ENCODE data around the gene CLSTN2. TPM values are rescaled to one million over a fixed set of nuclear protein-coding genes. Genes with fewer than 3 reads are reported as not detected.

Gene CLSTN2
- total RNA-seq, 1 donor from 2014 or later = 4.7 TPM

DNA sequence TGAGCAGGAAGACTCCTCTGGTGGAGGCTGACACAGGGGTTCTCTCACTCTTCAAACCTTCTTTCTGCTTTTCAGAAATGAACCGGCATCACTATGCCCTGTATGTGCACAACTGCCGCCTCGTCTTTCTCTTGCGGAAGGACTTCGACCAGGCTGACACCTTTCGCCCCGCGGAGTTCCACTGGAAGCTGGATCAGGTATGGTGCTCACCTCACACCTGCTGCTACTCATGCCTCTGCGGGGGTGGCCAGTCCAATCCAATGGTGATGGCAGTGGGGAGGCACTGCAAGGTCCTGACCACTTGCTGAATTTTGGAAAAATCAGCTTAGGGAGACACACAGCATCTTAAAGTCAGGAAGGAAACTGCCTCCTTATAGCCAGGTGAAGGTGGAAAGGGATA, 531.5 kb downstream of the CLSTN2 start:
- H3K9me3 ChIP-seq (ENCODE audit: control insufficient read depth in 3 of 3, low read length in 3 of 3) = no peaks in the 10 kb centered on the region
- H3K4me1 ChIP-seq (ENCODE audit: control insufficient read depth in 3 of 3, insufficient read depth in 3 of 3, low read length in 3 of 3) = peaks cover 0 to 5% (median 4%) of the 10 kb centered on the region in 3 donors
- no peak overlapping the region for H3K4me3 ChIP-seq (ENCODE audit: low read length in 3 of 3)
- peak overlapping the region; percentile 40 for H3K27ac ChIP-seq (ENCODE audit: low read depth, low read length)
- peaks cover 0 to 2% (median 0%) of the 10 kb centered on the region in 3 donors for H3K27me3 ChIP-seq (ENCODE audit: control insufficient read depth in 3 of 3, insufficient read depth in 3 of 3, low read length in 3 of 3)
- H3K36me3 ChIP-seq (ENCODE audit: control insufficient read depth in 3 of 3, insufficient read depth in 3 of 3, low read length in 3 of 3) = no peaks in the 10 kb centered on the region
- no peak overlapping the region for H3K9ac ChIP-seq (ENCODE audit: low read depth in 1 of 3, low read length in 3 of 3)

DNA sequence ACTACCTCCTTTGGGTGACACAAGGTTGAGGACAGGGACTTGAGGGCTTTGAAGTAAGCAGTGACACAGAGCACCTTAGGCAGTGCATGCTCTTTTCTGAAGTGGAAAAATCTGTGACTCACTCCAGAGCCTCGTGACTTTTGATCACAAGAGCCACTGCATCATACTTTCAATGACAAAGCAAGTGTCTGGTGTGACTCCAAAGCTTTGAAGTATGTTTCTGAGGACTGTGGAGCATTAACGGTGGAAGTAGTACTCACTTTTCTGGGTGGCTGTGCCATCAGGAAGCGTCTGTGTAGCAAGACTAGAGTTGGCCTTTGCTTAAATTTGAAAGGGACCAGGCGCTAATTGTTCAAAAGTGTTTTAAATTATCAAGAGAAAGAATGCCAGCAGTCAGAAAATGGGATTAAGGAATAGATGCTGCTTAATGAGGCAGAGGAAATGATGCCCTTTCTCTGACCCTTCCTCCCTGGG, 532.2 kb downstream of the CLSTN2 start:
- peak overlapping the region; percentile 40 for H3K27ac ChIP-seq (ENCODE audit: low read depth, low read length)
- H3K36me3 ChIP-seq (ENCODE audit: control insufficient read depth in 3 of 3, insufficient read depth in 3 of 3, low read length in 3 of 3) = no peaks in the 10 kb centered on the region
- H3K9ac ChIP-seq (ENCODE audit: low read depth in 1 of 3, low read length in 3 of 3) = no peak overlapping the region

DNA sequence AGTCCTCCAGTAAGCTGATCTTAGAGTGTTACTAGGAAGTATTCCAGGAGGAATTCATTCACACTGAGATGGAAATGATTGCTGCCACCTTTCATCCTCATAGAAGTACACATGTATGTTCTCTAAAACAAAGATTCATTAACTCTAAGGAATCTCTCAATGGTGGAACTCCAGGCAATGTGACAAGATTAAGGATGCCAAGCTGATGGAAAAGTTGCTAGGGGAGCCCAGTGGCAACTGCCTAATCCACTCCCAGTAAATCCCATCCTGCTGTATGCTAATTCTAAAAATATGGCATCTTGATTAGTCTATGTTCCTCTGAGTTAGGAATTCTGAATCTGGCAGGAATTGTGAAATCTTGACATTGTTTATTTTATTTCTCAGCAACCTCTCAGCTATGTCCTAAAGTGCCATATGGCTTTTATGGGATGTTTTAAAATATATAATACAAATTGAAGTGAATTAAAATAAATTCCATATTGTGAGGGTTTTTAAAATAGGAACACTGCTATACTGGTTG, 532.9 kb downstream of the CLSTN2 start:
- Histone ChIP-seq H3K4me3 (ENCODE audit: low read length in 3 of 3) (no peak overlapping the region), H3K36me3 (ENCODE audit: control insufficient read depth in 3 of 3, insufficient read depth in 3 of 3, low read length in 3 of 3) (no peaks in the 10 kb centered on the region), H3K27me3 (ENCODE audit: control insufficient read depth in 3 of 3, insufficient read depth in 3 of 3, low read length in 3 of 3) (peaks cover 0 to 2% (median 0%) of the 10 kb centered on the region in 3 donors), H3K9me3 (ENCODE audit: control insufficient read depth in 3 of 3, low read length in 3 of 3) (no peaks in the 10 kb centered on the region), H3K27ac (ENCODE audit: low read depth, low read length) (peak overlapping the region; percentile 40), H3K9ac (ENCODE audit: low read depth in 1 of 3, low read length in 3 of 3) (no peak overlapping the region), H3K4me1 (ENCODE audit: control insufficient read depth in 3 of 3, insufficient read depth in 3 of 3, low read length in 3 of 3) (peaks cover 0 to 5% (median 4%) of the 10 kb centered on the region in 3 donors)

More for the DNA sequence above, 532.2 kb downstream of the CLSTN2 start:
- H3K4me1 ChIP-seq (ENCODE audit: control insufficient read depth in 3 of 3, insufficient read depth in 3 of 3, low read length in 3 of 3) = peaks cover 0 to 5% (median 4%) of the 10 kb centered on the region in 3 donors
- H3K4me3 ChIP-seq (ENCODE audit: low read length in 3 of 3) = no peak overlapping the region
- no peaks in the 10 kb centered on the region for H3K9me3 ChIP-seq (ENCODE audit: control insufficient read depth in 3 of 3, low read length in 3 of 3)
- H3K27me3 ChIP-seq (ENCODE audit: control insufficient read depth in 3 of 3, insufficient read depth in 3 of 3, low read length in 3 of 3) = peaks cover 0 to 2% (median 0%) of the 10 kb centered on the region in 3 donors

DNA sequence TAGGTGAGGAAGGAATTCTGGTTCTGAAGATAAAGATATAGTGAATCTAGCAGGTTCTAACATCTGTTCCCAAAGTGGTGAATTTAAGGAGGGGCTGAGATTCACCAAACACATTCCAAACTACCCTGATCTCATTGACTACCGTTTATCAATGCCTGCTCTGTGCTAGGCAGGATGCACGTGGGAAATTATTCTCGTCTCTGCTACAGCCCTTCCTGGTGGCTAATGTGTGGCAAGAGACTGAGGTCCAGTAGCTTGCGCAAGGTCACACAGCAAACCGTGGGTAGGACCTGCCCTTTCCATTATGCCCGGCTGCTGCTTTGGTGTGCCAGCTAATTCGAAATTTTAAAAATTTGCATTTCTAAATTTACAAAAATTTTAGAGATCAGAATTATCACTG, 533.4 kb downstream of the CLSTN2 start:
- Histone ChIP-seq H3K9me3 (ENCODE audit: control insufficient read depth in 3 of 3, low read length in 3 of 3) (no peaks in the 10 kb centered on the region), H3K27me3 (ENCODE audit: control insufficient read depth in 3 of 3, insufficient read depth in 3 of 3, low read length in 3 of 3) (peaks cover 0 to 2% (median 0%) of the 10 kb centered on the region in 3 donors), H3K4me1 (ENCODE audit: control insufficient read depth in 3 of 3, insufficient read depth in 3 of 3, low read length in 3 of 3) (peaks cover 0 to 5% (median 4%) of the 10 kb centered on the region in 3 donors), H3K27ac (ENCODE audit: low read depth, low read length) (no peak overlapping the region), H3K4me3 (ENCODE audit: low read length in 3 of 3) (no peak overlapping the region), H3K9ac (ENCODE audit: low read depth in 1 of 3, low read length in 3 of 3) (no peak overlapping the region), H3K36me3 (ENCODE audit: control insufficient read depth in 3 of 3, insufficient read depth in 3 of 3, low read length in 3 of 3) (no peaks in the 10 kb centered on the region)

DNA sequence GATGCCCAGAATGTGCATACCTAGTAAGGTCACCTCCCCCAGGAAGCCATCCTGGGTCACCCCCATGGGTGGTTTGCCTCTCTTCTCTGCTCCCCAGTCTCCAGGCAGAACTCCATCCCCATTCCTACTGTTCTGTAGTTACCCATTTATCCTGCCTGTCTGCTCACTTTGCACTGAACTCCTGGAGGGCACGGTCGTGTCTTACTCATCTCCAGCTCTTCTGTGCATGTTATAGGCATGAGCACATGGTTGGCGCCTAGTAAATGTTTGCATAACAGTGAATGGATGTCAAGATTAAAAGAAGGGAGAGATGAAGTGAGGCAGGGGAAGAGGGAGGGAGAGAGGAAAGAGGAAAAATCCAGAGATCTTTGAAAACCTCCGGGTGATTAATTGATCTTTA, 534.5 kb downstream of the CLSTN2 start:
- Histone ChIP-seq H3K4me1 (ENCODE audit: control insufficient read depth in 3 of 3, insufficient read depth in 3 of 3, low read length in 3 of 3) (peaks cover 0 to 5% (median 4%) of the 10 kb centered on the region in 3 donors), H3K27me3 (ENCODE audit: control insufficient read depth in 3 of 3, insufficient read depth in 3 of 3, low read length in 3 of 3) (peaks cover 0 to 2% (median 0%) of the 10 kb centered on the region in 3 donors), H3K27ac (ENCODE audit: low read depth, low read length) (no peak overlapping the region), H3K36me3 (ENCODE audit: control insufficient read depth in 3 of 3, insufficient read depth in 3 of 3, low read length in 3 of 3) (no peaks in the 10 kb centered on the region), H3K4me3 (ENCODE audit: low read length in 3 of 3) (no peak overlapping the region), H3K9me3 (ENCODE audit: control insufficient read depth in 3 of 3, low read length in 3 of 3) (no peaks in the 10 kb centered on the region), H3K9ac (ENCODE audit: low read depth in 1 of 3, low read length in 3 of 3) (no peak overlapping the region)

DNA sequence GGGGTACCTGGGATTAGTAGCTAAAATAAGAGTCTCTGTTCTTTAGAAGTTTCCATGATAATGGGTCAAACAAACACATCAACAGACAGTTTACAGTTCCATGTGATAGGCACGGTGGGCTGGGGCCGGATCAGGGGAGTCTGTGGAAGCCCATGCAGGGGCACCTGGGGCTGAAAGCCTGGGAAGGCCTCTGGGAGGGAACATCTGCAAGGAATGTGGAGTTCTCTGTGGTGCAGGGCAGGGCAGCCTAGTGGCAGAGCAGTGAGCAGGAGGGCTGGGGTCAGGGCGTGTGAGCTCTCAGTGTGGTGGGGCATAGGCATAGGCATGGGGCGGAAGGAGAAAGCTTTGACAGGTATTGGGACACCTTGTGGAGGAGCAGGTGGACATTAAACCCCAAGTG, 535.2 kb downstream of the CLSTN2 start:
- no peak overlapping the region for H3K9ac ChIP-seq (ENCODE audit: low read depth in 1 of 3, low read length in 3 of 3)
- H3K27ac ChIP-seq (ENCODE audit: low read depth, low read length) = no peak overlapping the region
- no peak overlapping the region for H3K4me3 ChIP-seq (ENCODE audit: low read length in 3 of 3)
- H3K4me1 ChIP-seq (ENCODE audit: control insufficient read depth in 3 of 3, insufficient read depth in 3 of 3, low read length in 3 of 3) = peaks cover 0 to 5% (median 4%) of the 10 kb centered on the region in 3 donors
- H3K27me3 ChIP-seq (ENCODE audit: control insufficient read depth in 3 of 3, insufficient read depth in 3 of 3, low read length in 3 of 3) = peaks cover 0 to 2% (median 0%) of the 10 kb centered on the region in 3 donors
- H3K9me3 ChIP-seq (ENCODE audit: control insufficient read depth in 3 of 3, low read length in 3 of 3) = no peaks in the 10 kb centered on the region
- H3K36me3 ChIP-seq (ENCODE audit: control insufficient read depth in 3 of 3, insufficient read depth in 3 of 3, low read length in 3 of 3) = no peaks in the 10 kb centered on the region

DNA sequence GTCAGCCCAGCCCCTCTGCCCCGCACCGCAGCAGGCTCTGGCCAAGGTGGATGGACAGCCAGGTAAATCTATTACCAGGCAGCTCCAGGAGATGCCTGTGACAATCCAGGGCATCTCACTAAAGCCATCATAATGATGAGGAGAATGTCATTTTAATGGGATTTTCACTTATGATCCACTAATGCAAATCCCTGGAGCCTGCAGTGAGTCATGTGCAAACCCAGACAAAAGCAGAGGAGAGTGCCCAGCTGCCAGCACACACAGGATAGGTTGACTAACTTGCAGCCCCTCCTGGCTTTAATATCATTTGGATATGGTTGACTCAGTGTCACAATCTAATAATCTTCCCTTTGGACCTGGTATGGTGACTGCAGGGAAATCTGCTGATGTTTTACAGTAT, 536.0 kb downstream of the CLSTN2 start:
- H3K27ac ChIP-seq (ENCODE audit: low read depth, low read length) = no peak overlapping the region
- H3K4me3 ChIP-seq (ENCODE audit: low read length in 3 of 3) = no peak overlapping the region
- H3K36me3 ChIP-seq (ENCODE audit: control insufficient read depth in 3 of 3, insufficient read depth in 3 of 3, low read length in 3 of 3) = no peaks in the 10 kb centered on the region

DNA sequence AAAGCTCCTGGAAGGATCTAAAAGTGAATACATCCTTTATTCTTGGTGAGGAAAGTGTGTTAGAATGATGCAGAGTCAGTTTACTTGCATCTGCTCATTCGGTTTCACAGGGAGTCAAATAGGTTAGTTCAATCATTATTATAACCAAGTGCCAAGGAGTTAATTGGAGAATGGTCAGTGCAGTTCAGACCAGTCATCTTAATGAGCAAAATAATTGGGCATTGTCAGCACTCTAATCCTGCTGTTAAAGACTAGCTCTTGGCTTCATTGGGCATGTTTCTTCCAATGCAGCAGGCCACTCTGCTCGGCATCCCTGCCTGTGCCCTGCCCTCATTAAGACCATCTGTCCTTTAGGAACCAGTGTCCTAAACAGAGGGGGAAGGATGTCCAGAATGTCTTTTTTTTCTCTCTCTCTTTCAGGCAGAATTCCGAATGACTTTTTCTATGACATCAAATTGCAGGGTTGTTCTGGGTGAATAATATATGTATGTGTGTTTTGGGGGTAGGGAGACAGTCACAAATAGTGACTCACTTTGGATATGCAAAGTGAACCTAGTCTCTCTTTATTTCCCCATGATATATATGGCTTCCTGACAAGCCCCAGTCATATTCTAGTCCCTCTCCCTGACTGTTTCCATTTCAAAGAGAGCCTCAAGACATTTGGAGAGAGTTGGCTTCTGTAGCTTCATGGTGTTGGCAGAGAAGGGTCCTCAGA, 537.5 kb downstream of the CLSTN2 start:
- no peaks in the 10 kb centered on the region for H3K9me3 ChIP-seq (ENCODE audit: control insufficient read depth in 3 of 3, low read length in 3 of 3)
- peaks cover 0 to 2% (median 0%) of the 10 kb centered on the region in 3 donors for H3K27me3 ChIP-seq (ENCODE audit: control insufficient read depth in 3 of 3, insufficient read depth in 3 of 3, low read length in 3 of 3)

More for the DNA sequence above, 536.0 kb downstream of the CLSTN2 start:
- Histone ChIP-seq H3K4me1 (ENCODE audit: control insufficient read depth in 3 of 3, insufficient read depth in 3 of 3, low read length in 3 of 3) (peaks cover 0 to 5% (median 4%) of the 10 kb centered on the region in 3 donors), H3K27me3 (ENCODE audit: control insufficient read depth in 3 of 3, insufficient read depth in 3 of 3, low read length in 3 of 3) (peaks cover 0 to 2% (median 0%) of the 10 kb centered on the region in 3 donors), H3K9me3 (ENCODE audit: control insufficient read depth in 3 of 3, low read length in 3 of 3) (no peaks in the 10 kb centered on the region), H3K9ac (ENCODE audit: low read depth in 1 of 3, low read length in 3 of 3) (no peak overlapping the region)

DNA sequence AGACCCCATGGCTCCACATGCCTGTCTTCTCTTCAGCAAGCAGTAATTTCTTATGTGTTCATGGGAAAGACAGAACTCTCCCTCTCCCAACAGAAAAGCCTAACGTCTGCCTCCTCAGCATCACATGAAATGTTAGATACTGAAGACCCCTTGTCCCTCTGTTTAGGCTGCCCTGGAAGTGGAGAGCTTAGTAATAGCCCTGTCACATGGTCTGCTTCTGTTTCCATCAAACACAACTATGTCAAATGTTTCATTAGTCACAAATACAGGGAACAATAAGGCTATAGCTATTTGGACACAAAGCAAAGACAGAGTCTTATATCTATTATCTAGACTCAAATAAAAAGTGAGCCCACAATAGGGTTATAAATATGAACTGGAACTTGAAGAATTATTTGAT, 552.6 kb downstream of the CLSTN2 start:
- Histone ChIP-seq H3K36me3 (ENCODE audit: control insufficient read depth in 3 of 3, insufficient read depth in 3 of 3, low read length in 3 of 3) (no peaks in the 10 kb centered on the region), H3K9ac (ENCODE audit: low read depth in 1 of 3, low read length in 3 of 3) (no peak overlapping the region), H3K27ac (ENCODE audit: low read depth, low read length) (no peak overlapping the region), H3K4me3 (ENCODE audit: low read length in 3 of 3) (no peak overlapping the region), H3K27me3 (ENCODE audit: control insufficient read depth in 3 of 3, insufficient read depth in 3 of 3, low read length in 3 of 3) (no peaks in the 10 kb centered on the region), H3K9me3 (ENCODE audit: control insufficient read depth in 3 of 3, low read length in 3 of 3) (no peaks in the 10 kb centered on the region), H3K4me1 (ENCODE audit: control insufficient read depth in 3 of 3, insufficient read depth in 3 of 3, low read length in 3 of 3) (no peaks in the 10 kb centered on the region)

More for the DNA sequence above, 537.5 kb downstream of the CLSTN2 start:
- H3K4me3 ChIP-seq (ENCODE audit: low read length in 3 of 3) = no peak overlapping the region
- no peaks in the 10 kb centered on the region for H3K36me3 ChIP-seq (ENCODE audit: control insufficient read depth in 3 of 3, insufficient read depth in 3 of 3, low read length in 3 of 3)
- no peaks in the 10 kb centered on the region for H3K4me1 ChIP-seq (ENCODE audit: control insufficient read depth in 3 of 3, insufficient read depth in 3 of 3, low read length in 3 of 3)
- H3K27ac ChIP-seq (ENCODE audit: low read depth, low read length) = no peak overlapping the region
- H3K9ac ChIP-seq (ENCODE audit: low read depth in 1 of 3, low read length in 3 of 3) = no peak overlapping the region

DNA sequence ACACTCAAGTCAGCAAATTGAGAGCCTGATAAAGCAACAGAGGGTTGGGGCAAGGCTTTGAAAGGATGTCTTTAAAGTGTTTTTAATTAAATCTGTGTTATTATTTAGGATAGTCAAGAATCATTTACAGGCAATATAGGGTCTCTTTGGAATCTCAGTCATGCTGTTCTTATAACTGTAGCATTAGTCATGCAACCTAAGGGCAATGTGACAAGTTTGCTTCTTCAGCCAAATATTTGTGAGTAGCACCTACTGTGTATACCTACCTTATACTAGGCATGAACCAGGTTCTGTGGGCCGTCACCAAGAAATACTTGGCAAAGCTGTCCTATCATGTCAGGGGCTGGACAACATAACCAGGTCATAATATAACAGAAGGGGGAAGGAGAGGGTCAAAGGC, 558.3 kb downstream of the CLSTN2 start:
- no peaks in the 10 kb centered on the region for H3K36me3 ChIP-seq (ENCODE audit: control insufficient read depth in 3 of 3, insufficient read depth in 3 of 3, low read length in 3 of 3)
- no peak overlapping the region for H3K9ac ChIP-seq (ENCODE audit: low read depth in 1 of 3, low read length in 3 of 3)
- no peak overlapping the region for H3K27ac ChIP-seq (ENCODE audit: low read depth, low read length)
- H3K4me3 ChIP-seq (ENCODE audit: low read length in 3 of 3) = no peak overlapping the region
- peaks cover 0 to 2% (median 0%) of the 10 kb centered on the region in 3 donors for H3K27me3 ChIP-seq (ENCODE audit: control insufficient read depth in 3 of 3, insufficient read depth in 3 of 3, low read length in 3 of 3)
- H3K4me1 ChIP-seq (ENCODE audit: control insufficient read depth in 3 of 3, insufficient read depth in 3 of 3, low read length in 3 of 3) = no peaks in the 10 kb centered on the region
- H3K9me3 ChIP-seq (ENCODE audit: control insufficient read depth in 3 of 3, low read length in 3 of 3) = no peaks in the 10 kb centered on the region

Data from skeletal muscle tissue (tissue), 4 donors.